WI38 (cell line): Measurements from ENCODE around the gene CPT1C.

Source experiments
- H3K4me3 ChIP-seq: 2 replicates; pipeline ENCODE4 v1.5.1; 2011; ENCODE audit warnings: low read depth, mild to moderate bottlenecking, control low read depth, low read length
- CTCF ChIP-seq: IDR thresholded peaks from 2 replicates; pipeline ENCODE4 v1.5.1; 2012; ENCODE audit warnings: low read depth, mild to moderate bottlenecking, control low read depth, low read length

Gene CPT1C

GRCh38 chr19:49651029-49651819, 39.7 kb upstream of the CPT1C start:
- no peak overlapping the region for H3K4me3 ChIP-seq
- no peak for TF ChIP-seq CTCF

GRCh38 chr19:49651820-49652550, 38.9 kb upstream of the CPT1C start:
- no peak for TF ChIP-seq CTCF

DNA sequence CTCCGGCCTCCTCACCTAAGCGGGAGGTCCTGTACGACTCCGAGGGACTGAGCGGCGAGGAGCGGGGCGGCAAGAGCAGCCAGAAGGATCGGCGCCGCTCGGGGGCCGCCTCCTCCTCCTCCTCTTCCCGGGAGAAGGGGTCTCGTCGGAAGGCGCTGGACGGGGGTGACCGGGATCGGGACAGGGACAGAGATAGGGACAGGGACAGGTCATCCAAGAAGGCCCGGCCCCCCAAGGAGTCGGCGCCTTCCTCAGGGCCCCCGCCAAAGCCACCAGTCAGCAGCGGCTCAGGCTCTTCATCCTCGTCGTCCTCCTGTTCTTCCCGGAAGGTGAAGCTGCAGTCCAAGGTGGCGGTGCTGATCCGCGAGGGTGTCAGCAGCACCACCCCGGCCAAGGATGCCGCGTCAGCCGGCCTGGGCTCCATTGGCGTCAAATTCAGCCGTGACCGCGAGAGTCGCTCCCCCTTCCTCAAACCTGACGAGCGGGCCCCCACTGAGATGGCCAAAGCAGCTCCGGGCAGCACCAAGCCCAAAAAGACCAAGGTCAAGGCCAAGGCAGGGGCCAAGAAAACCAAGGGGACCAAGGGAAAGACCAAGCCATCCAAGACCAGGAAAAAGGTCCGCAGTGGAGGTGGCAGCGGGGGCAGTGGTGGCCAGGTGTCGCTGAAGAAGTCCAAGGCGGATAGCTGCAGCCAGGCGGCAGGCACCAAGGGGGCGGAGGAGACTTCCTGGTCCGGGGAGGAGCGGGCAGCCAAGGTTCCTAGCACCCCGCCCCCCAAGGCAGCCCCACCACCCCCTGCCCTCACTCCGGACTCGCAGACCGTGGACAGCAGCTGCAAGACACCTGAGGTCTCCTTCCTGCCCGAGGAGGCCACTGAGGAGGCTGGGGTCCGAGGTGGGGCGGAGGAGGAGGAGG, 38.1 kb upstream of the CPT1C start:
- no peak overlapping the region for H3K4me3 ChIP-seq
- no peak for TF ChIP-seq CTCF

More at GRCh38 chr19:49651820-49652550, 38.9 kb upstream of the CPT1C start:
- no peak overlapping the region for H3K4me3 ChIP-seq

- TF ChIP-seq CTCF: no peak
- no peak overlapping the region for H3K4me3 ChIP-seq
These were observed 37.5 kb upstream of the CPT1C start for GRCh38 chr19:49653466-49653806.

DNA sequence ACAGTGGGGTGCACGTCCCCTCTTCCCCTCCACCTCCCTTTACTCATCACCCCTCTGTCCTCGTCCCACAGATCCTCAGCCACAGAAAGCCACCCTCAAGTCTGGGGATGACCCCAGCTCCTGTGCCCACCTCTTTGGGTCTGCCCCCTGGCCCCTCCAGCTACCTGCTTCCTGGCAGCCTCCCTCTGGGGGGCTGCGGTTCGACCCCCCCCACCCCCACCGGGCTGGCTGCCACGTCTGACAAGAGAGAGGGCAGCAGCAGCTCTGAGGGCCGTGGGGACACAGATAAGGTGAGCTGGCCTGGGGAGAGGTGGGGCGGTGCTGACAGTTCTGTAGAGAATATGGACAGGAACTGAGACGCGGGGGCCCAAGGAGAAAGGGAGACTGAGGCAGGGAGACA, 36.3 kb upstream of the CPT1C start:
- no peak for TF ChIP-seq CTCF
- H3K4me3 ChIP-seq: no peak overlapping the region

DNA sequence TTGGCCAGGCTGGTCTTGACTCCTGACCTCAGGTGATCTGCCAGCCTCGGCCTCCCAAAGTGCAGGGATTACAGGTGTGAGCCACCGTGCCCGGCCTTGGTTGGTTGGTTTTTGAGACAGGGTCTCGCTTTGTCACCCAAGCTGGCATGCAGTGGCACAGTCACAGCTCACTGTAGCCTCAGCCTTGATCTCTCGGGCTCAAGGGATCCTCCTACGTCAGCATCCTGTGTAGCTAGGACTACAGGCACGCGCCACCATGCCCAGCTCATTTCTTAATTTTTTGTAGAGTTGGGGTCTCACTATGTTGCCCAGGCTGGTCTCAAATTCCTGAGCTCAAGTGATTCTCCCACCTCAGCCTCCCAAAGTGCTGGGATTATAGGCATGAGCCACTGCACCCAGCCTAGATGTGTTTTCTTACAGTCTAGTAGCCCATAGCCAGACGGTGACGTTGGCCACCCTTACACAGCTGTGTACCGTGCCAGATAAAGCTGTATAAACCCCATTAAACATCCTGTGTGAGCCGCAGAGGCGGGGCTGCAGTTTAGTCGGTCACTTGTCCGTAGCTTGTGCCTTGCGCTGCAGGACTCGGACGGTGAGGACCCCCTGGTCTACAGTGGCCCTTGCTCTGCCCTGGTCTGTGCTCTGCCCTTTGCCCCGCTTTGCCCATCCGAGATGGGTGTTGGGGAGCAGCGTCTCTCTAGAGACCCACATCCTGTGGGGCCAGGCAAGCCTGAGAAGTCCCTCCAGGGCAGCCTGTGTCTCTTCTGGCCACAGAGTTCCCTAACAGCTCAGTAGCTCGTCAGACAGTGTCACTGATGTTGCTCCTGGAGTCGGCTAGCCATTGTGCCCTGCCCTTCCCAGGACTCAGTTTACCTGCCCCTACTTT, 35.1 kb upstream of the CPT1C start:
- no peak overlapping the region for H3K4me3 ChIP-seq
- no peak for TF ChIP-seq CTCF
